DMS 273 (cell line): ENCODE results near the gene CIB2.
"Not testable (repeated sequence)": the region's sequence is repeated elsewhere in the genome, so short reads cannot be mapped to it uniquely, and the experiment has no call there.

Experiments used
- DNase-seq: peaks from one replicate; lab custom pipeline; 2025; ENCODE audit not compliant: unreplicated experiment; lab: John Stamatoyannopoulos, UW

CIB2 gene

DNA sequence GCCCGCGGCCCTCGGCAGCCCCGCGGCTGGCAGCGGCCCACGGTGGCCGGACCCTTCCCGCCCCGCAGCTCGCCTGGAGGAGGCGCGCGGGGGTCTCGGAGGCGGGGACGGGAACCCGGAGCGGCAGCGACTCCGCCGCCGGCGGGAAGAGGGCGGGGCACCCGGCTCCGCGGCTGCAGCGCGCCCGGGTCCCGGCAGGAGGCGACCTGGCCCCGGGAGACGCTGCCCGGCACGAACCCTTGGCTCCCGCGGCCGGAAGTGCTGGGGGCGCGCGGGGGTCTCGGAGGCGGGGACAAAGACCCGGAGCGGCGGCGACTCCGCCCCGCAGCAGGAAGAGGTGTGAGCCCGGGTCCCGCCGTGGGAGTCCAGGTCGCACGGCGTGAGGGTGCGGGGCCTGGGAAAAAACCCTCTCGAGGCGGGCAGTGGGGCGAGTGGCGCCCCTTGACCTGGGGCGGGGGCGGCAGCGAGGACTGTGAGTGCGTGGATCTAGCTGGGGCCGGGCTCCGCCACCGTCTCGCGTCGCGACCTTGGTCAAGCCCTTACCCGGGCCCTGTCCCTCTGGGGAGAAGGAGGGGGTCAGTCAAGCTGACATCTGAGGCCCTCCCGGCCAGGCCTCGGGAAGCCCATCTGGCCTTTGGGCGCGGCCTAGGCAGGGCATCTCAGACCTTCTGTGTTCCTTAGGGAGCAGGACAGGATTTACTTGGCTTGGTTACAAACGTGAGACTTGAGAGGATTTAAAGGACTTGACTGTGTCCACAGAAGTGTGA, at the start of gene CIB2:
CIB2 (minus strand) TSS at position 151 of the 767 bp plus-strand sequence. CDS start 230 bp downstream, outside the sequence.
- peak; percentile 85 for DNase-seq

DNA sequence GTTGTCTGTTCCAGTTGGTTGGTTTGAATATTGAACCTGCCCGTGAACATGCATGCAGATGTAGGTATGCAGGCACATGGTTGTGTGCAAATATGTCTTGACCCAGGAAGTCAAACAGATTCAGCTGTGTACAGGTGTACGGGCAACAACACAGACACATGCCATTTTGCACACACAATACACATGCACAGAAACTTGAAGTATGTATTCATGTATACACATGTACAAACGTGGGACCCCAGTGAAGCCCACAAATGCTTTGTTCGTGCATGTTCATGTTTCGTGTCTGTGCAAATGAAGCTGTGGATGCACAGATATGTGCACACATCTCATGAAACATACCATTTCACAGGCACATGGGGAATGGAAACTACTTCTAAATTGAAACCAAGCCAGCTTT, 48.7 kb upstream of the CIB2 start:
- DNase-seq: no peak

DNA sequence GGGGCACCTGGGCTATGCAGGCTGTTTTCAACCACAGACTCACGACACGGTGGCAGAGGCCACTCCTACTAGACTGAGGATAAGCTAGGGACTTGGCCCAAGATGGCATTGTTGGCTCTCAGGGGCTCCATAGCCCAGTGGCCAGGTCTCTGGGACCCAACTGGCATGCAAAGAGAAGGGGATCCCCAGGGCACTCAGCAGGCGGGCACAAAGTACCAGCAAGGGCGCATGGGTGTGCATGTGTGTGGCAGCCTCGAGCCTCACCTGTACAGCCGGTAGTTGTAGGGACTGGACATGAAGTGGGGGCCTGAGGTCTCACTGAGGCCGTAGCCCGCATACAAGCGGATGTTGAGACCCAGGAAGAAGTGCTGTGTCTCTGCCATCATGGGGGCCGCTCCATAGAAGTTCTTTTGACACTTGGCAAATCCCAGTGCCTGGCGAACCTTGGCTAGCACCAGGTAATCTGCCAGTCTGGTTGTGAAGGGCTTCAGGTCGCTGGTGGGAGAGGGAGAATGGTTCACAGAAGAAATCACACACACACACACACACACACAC, 48.1 kb upstream of the CIB2 start:
- no peak for DNase-seq

DNA sequence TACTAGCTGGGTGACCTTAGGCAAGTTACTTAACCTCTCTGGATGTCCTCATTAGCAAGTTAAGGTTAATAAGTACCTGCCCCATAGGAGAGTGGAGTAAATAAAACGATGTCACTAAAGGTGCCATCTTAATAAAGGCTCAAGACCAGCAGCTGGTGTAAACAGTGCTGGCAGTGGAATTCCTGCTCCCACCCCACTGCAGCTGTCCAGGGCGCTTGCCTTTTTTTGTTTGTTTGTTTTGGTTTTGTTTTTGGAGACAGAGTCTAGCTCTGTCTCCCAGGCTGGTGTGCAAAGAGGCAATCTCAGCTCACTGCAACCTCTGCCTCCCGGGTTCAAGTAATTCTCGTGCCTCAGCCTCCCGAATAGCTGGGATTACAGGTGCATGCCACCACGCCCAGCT, 46.8 kb upstream of the CIB2 start:
- no peak for DNase-seq

DNA sequence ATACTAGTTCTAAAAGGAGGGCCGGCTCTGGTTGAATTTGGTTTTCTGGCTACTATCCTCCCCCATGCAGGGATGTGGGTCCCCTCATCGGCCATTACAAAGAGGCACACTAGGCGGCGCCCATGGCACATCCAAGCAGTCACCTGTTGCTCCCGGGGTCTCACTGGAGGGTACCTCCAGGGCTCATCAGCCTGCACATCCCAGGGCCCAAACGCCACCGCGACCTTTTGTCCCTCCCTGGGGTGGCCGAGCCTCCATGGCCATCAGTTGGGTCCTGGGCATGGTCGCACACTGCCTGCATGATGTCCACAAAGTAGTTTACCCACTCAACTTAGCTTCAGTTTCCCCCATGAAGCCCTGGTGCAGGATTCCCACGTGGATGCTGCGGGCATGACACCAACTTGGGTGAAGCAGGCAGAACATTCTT, 46.2 kb upstream of the CIB2 start:
- peak; percentile 71 for DNase-seq

DNA sequence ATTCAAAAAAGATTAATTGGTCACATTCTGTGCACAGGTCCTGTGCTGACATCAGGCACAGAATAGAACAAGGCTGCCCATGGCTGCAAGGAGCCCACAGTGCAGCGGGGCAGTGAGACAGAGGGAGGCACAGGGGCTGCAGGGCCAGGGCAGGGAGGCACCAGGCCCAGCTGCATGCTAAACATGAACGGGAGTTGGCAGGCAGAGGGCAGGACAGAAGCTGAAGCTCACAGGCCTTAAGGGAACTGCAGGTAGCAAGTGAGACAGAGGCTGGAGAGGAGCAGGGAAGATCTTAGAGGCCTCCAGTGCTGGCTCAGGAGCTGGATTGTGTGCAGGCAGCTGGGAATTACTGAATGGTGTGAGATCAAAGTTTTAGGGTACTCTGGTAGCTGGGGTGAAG, 44.1 kb upstream of the CIB2 start:
- no peak for DNase-seq

DNA sequence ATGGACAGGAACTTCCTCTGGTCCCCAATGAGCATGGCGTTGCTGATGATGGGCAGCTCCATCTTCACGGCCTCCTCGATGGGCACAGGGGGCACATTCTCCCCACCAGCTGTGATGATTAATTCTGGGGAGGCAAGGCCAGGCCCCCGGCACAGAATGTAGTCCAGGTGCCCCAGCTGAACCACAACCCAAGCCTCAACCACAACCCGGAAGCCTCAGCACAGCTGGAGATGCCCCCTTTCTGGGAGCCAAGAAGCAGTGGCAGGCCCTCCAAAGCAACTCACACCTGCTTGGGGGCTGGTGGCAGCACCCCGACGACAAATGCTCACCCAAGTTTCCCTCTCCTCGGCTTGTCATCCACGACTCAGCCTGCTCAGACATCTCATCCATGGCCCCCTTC, 43.2 kb upstream of the CIB2 start:
- DNase-seq: no peak

DNA sequence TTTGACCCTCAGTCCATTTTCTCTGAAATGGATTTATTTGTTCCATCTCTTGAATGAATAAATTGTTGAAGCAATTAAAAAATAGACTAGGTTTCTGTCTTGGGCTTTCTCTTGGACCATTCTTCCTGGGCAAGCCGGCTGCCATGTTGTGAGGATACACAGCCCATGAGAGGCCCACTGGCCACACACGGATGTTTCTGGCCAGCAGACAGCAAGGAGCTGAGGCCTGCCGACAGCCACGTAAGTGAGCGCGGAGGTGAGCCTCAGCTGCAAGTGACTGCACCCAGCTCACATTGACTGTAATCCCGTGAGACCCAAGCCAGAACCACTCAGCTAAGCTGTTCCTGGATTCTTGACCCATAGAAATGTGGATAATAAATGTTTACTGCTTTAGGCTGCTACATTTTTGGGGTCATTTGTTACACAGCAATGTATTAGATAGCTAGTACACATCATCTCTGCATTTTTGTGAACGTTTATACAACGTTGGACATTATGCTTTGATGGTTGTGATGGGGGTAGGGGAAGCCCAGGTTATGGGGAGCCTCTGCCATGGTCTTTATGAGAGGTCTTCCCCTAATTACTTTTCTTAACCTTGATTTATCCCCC, 40.7 kb upstream of the CIB2 start:
- DNase-seq: no peak

DNA sequence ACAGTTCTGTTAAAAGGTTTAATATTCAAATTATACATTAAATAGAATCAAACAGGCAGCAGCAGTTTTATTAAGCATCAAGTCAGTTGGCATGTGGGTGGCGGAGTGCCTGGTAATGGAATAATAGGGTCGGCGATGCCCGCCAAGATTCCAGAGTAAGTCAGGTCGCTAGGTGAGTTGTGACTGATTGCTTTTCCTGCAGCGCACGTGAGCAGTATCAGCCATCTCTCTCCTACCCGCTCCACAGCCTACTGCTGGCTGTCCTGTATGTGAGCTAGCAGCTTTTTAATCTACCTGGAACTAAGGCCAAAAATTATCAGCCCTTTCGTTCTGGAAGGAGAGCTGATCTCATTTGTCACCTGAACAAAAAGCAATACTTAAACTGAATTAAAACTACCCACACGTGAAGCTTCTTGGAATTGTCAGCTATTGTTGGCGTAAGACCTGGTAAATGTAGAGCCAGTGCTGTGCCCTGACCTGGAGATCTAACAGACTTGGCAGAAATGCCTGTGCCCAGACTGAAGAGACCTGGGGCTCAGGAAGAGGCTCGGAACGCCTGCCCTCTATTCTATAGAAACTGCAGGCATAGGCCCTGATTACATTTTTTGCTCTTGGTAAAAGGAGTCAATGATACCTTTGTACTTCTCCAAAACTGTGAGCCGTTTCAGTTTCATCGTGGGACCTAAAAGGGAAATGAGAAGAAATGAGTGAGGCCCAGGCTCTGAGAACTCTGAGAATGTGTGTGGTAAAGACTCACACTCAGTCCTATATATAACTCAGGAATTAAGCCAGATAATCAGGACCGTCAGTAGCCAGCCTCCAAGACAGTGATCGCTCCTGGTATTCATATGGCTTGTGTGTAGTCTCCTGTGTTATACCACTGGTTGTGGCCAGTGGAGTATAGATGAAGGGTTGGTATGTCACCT, 39.9 kb upstream of the CIB2 start:
- no peak for DNase-seq

DNA sequence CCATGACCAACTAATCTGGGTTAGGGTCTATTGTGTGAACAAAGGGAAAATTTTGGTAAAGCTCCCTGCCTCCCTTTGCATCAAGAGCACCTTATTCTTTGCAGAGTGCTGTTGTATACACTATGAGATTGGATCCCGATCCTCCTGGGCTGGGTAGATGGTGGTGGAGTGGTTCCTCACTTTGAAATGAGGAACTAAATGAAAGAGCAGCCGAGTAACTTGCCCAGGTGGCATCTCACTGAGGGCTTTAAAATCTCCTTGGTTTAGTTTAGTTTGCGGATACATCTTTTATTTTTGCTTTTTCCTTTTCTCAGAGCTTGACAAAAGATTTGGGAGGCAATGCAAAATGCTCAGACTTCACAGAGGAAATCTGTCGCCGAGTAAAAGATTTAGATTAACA, 37.4 kb upstream of the CIB2 start:
- no peak for DNase-seq

DNA sequence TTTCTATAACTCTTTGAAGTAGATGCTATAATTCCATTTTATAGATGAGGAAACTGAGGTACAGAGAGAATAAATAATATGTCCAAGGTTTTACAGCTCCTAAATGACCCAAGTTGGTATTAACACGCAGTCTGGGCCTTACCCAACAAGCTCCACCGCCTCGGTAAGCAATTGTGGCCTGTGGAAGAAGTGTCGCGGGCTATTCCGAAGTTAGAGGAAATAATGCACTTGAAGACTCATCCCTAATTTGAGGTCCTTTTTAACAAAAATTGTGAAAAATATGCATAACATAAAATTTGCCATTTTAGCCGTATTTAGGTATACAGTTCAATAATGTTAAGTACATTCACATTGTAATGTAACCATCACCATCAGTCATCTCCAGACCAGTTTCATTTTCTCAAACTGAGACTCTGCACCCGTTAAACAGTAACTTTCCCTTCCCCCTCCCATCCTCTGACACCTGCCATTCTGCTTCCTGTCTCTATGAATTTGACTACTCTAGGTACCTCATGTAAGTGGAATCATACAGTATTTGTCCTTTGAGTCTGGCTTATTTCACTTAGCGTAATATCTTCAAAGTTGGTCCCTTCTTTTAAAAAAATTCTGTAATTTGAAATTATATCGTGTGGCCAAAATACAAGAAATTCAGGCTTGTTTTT, 36.1 kb upstream of the CIB2 start:
- no peak for DNase-seq

DNA sequence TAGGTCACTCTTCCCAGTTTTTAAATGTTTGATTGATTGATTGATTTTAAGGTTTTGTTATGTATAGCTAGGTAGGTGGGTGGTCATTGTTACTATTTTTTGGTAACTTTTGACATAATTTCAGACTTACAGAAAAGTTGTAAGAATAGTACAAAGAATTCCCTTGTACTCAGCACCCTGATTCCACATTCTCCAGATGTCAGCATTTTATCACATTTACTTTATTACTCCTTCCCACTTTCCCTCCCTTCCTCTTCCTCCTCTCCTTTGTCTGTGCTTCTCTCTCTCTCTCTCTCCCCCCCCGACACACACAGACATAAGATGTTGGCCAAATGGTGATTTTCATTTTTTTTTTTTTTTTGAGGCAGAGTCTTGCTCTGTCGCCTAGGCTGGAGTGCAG, 32.8 kb upstream of the CIB2 start:
- no peak for DNase-seq

DNA sequence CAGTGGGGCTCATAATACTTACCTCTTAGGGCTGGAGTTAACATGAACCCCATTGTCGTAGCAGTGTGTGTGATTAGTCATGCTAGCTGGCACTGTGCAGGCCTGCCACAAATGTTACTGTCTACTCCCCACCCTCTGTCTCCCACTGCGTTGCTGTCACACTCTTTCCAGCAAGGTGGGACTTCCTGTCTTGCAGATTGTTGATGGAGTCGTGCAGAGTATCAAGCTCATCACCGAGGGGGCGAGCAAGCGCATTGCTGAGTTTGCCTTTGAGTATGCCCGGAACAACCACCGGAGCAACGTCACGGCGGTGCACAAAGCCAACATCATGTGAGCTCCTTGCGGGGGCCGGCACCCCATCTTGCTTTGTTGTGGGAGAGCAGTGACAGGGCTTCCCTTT, 30.8 kb upstream of the CIB2 start:
- DNase-seq: no peak

DNA sequence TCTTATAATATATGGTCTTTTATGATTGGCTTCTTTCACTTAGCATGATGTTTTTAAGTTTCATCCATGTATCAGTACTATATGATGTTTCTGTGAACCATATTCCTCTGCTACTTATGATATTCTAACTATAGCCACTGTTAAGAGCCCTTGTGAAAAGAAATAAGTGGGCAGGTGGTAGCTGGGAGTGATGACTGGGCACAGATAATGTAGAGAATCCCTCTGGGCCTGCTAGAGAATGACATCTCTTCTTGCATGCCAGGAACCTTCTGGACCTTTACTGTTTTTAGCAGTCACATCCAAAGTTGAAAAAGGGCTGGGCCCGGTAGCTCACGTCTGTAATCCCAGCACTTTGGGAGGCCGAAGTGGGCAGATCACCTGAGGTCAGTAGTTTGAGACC, 28.1 kb upstream of the CIB2 start:
- DNase-seq: no peak

DNA sequence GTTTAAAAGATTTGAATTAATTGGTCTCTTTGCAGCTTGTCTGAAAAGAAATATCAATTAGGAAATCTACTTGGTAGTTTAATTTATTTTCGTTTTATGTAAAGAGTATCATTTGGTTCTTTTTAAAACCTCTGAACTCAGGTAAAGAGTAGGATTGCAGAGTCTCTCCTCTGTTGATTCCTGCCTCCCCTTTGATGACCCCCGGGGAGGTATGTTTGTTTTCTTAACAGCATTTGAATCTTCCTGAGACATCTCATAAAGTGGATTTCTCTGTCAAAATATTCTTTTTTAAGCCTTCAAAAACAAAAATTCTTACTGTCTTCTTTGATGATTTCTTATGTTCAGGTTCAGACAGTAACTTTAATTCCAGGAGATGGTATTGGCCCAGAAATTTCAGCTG, 26.0 kb upstream of the CIB2 start:
- DNase-seq: no peak

DNA sequence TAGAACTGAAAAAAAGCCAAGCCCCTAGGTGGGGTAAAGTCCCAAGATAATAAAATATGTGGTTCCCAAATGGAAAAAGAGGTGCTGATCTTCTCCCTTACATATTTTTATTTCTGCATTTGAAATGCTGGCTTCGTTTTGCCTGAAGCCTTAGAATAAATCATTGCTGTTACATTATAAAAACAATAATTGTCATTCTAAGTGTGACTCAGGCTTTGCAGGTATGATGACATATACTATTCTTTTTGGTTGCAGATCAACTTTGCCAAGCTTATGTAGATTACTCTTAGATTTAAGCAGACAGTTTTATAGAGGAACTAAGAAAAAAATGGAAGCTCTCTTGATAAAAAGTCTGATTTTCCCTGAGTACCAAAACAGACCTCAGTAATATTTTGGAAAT, 25.4 kb upstream of the CIB2 start:
- DNase-seq: no peak

DNA sequence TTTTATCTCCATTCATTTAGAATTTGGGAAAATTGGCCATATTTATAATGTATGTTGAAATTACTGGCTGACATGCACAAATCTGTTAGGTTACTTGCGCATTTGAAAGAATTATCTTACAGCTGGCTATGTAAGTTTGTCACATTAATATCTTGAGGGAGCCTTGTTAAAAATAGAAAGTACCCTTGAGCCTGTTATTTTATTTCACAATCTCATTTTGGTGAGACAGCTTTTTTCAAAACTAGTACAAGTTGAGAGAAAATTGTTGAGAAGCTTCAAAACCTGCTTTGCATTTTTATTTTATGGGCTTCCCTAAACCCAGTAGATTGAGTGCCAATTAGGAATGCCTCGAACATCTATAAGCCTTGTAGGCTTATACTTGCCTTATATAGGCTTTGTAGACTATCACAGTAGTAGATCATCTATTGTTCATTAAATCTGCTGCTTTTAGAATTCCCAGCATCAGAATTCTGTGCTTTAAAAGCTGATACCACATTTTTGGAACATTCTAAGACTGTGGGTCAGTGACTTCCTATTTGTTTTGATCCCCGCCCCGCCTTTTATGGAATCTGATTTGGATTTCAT, 24.2 kb upstream of the CIB2 start:
- no peak for DNase-seq

DNA sequence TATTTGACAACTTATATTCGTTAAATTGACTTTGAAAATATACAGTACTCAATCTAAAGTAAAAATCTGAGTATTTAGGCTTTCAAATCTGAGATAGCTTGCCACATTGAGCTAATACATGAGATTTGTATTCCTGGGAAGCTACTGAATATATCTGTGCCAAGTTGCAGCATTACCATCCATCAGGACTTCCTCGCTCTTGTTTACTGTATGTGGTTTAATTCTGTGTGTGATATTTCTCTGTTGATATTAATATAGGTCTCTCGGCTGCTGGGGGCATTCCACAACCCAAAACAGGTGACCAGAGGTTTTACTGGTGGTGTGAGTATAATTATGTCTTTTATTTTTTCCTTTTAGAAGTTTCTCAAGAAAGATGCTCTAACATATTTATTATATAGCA, 23.7 kb upstream of the CIB2 start:
- DNase-seq: no peak

DNA sequence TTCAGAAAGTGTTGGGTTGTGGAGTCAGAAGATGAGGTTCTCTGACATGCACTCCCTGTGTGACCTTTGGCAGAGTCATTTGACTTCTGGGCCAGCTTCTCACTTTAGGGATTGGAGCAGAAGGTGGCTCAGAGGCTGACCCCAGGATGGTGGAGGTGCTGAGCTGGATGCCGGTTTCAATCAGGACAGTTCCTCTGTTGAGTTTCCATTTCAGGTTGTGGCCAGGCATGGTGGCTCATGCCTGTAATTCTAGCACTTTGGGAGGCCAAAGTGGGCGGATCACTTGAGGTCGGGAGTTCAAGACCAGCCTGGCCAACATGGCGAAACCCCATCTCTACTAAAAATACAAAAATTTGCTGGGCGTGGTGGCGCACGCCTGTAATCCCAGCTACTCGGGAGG, 19.8 kb upstream of the CIB2 start:
- DNase-seq: not testable (repeated sequence)
